Activated CD4-positive, CD25-positive, alpha-beta regulatory T cell treated with anti-CD3 and anti-CD28 coated beads, Interleukin-2, amount 50 U/mL, for 24 hours (primary cell): ENCODE results near the gene MICA.

Experiments used
- ATAC-seq, 2 donors: fragments of 150-1000 bp; cut with Tn5 transposase; one replicate each; pipeline ENCODE4 v1.10.0; 2021; ENCODE audit warnings: mild to moderate bottlenecking in 1 of 2, moderate library complexity in 1 of 2

MICA gene

GRCh38 chr6:31462026-31462963, 58.9 kb downstream of the MICA start:
- ATAC-seq, result no peak

DNA sequence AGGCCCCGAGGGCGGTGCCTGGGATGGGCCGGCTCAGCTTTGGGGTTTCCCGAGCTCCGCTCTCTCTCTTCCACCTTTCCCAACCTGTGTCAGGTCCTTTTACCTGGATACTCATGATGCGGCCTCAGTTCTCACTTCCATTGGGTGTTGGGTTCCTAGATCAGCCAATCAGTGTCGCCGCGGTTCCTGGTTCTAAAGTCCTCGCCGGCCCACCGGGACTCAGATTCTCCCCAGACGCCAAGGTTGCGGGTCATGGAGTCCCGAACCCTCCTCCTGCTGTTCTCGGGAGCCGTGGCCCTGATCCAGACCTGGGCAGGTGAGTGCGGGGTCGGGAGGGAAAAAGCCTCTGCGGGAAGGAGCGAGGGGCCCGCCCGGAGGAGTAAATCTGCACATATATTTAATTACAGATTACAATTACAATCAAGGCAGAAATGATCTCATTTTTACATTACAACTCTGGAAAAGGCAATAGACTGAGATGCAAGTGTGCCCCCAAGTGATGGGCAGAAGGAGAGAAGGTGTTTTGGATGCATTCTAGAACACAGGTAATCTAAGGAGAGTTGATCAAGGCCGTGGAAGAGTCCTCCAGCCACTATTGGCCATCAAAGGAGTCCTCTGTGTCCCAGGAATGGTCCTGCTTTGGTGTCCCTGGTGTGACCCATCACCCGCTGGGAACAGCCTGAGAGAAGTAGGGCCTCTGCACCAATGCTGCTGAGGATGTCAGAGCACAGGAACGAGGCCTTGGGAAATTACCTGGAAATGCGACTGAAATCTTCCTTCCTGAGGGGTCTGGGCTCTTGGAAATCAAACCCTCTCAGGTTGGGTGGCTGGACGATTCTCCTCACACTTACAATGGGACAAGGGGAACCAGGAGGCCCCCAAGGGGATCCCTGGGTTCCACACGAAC, 59.8 kb downstream of the MICA start:
- peak; percentile 96 for ATAC-seq

- no peak for ATAC-seq
Observed at GRCh38 chr6:31464252-31465184, 61.1 kb downstream of the MICA start.
